ENCODE measurements around the gene DR1.
A peak's percentile ranks its signal among the peaks of the same experiment; 100 is the strongest.

The DR1 gene

GRCh38 chr1:93331412-93331811 is 14.3 kb upstream of the DR1 start:
- no peak for TF ChIP-seq CTCF (IDR thresholded peaks at IDR 0.05; ENCODE audit: low read depth, low read length, missing control alignments)
- in situ Hi-C loops (cut with HindIII; ENCODE audit: low pct_ligation_motif_present, low sequenced_read_pairs), result no loop called here
- Histone ChIP-seq H3K27ac (no peak overlapping the region), H3K4me3 (ENCODE audit: low read depth, low read length) (no peak overlapping the region), H3K27me3 (replicated peaks) (no peaks in the 10 kb centered on the region), H3K36me3 (replicated peaks) (no peaks in the 10 kb centered on the region)
- DNase-seq, result no peak

- H3K36me3 ChIP-seq (replicated peaks), result no peaks in the 10 kb centered on the region
- H3K27ac ChIP-seq, result no peak overlapping the region
- H3K4me3 ChIP-seq (ENCODE audit: low read depth, low read length), result no peak overlapping the region
- no peaks in the 10 kb centered on the region for H3K27me3 ChIP-seq (replicated peaks)
- DNase-seq, result no peak
- TF ChIP-seq CTCF (IDR thresholded peaks at IDR 0.05; ENCODE audit: low read depth, low read length, missing control alignments), result no peak
- in situ Hi-C loops (cut with HindIII; ENCODE audit: low pct_ligation_motif_present, low sequenced_read_pairs), result no loop called here
Measured at GRCh38 chr1:93332368-93332767, 13.3 kb upstream of the DR1 start.

- no peak for TF ChIP-seq CTCF (IDR thresholded peaks at IDR 0.05; ENCODE audit: low read depth, low read length, missing control alignments)
- DNase-seq, result peak; percentile 80
- peak overlapping the region; percentile 55 for H3K27ac ChIP-seq
- no peaks in the 10 kb centered on the region for H3K36me3 ChIP-seq (replicated peaks)
- in situ Hi-C loops (cut with HindIII; ENCODE audit: low pct_ligation_motif_present, low sequenced_read_pairs), result no loop called here
- no peaks in the 10 kb centered on the region for H3K27me3 ChIP-seq (replicated peaks)
- H3K4me3 ChIP-seq (ENCODE audit: low read depth, low read length), result no peak overlapping the region
Measured at GRCh38 chr1:93338387-93339146, 7.1 kb upstream of the DR1 start.

- no peak for TF ChIP-seq CTCF (IDR thresholded peaks at IDR 0.05; ENCODE audit: low read depth, low read length, missing control alignments)
- no peak for DNase-seq
- Histone ChIP-seq H3K27ac (peak overlapping the region; percentile 55), H3K4me3 (ENCODE audit: low read depth, low read length) (no peak overlapping the region), H3K27me3 (replicated peaks) (no peaks in the 10 kb centered on the region), H3K36me3 (replicated peaks) (no peaks in the 10 kb centered on the region)
- in situ Hi-C loops (cut with HindIII; ENCODE audit: low pct_ligation_motif_present, low sequenced_read_pairs), result no loop called here
Measured at GRCh38 chr1:93339171-93339697, 6.5 kb upstream of the DR1 start.

- in situ Hi-C loops (cut with HindIII; ENCODE audit: low pct_ligation_motif_present, low sequenced_read_pairs), result no loop called here
- Histone ChIP-seq H3K27ac (no peak overlapping the region), H3K36me3 (replicated peaks) (no peaks in the 10 kb centered on the region), H3K4me3 (ENCODE audit: low read depth, low read length) (no peak overlapping the region), H3K27me3 (replicated peaks) (no peaks in the 10 kb centered on the region)
- DNase-seq, result no peak
- no peak for TF ChIP-seq CTCF (IDR thresholded peaks at IDR 0.05; ENCODE audit: low read depth, low read length, missing control alignments)
Measured at GRCh38 chr1:93340090-93340489, 5.6 kb upstream of the DR1 start.

- no peak for DNase-seq
- Histone ChIP-seq H3K36me3 (replicated peaks) (no peaks in the 10 kb centered on the region), H3K27ac (no peak overlapping the region), H3K27me3 (replicated peaks) (no peaks in the 10 kb centered on the region), H3K4me3 (ENCODE audit: low read depth, low read length) (no peak overlapping the region)
- in situ Hi-C loops (cut with HindIII; ENCODE audit: low pct_ligation_motif_present, low sequenced_read_pairs), result no loop called here
- no peak for TF ChIP-seq CTCF (IDR thresholded peaks at IDR 0.05; ENCODE audit: low read depth, low read length, missing control alignments)
Measured at GRCh38 chr1:93344484-93344883, 1.2 kb upstream of the DR1 start.

Measured in brain microvascular endothelial cell (primary cell).